Measurements from ENCODE around the gene DGKQ. TPM values are rescaled to one million over a fixed set of nuclear protein-coding genes. Genes with fewer than 3 reads are reported as not detected.

The DGKQ gene
- total and polyA plus RNA-seq, 2 of the 13 experiments (the other 11 are each of a cell fraction or from before 2014, with no cell fraction given): 4.5 to 7.2 TPM

- ATAC-seq (peak; percentile 27), FAIRE-seq (no peak), DNase-seq (ENCODE audit: low spot score) (no peak)
- ChIA-PET POLR2A (interaction anchor here (1.0 kb wide), 2 partner anchors 17 to 22 kb away, joined by 3 to 8 read pairs; partner anchors contain the start of gene SLC26A1), CTCF (ENCODE audit: low intra/inter-chr PET ratio, low total read pairs) (no interaction called here)
- Histone ChIP-seq H3K79me2 (ENCODE audit: insufficient read depth, low read length) (no peaks in the 10 kb centered on the region), H3K4me3 (replicated peaks in 1 of 3; ENCODE audit: insufficient read depth in 1 of 3, low read depth in 2 of 3, low read length in 3 of 3) (peak overlapping the region; percentile 69 to 89 (median 73); a peak in 5 of 6 replicates), H3K27me3 (ENCODE audit: control insufficient read depth in 1 of 2, insufficient read depth in 2 of 2, low read length in 2 of 2) (peaks cover 7 to 33% of the 10 kb centered on the region in 2 experiments), H3K36me3 (replicated peaks in 1 of 2; ENCODE audit: control insufficient read depth in 1 of 2, insufficient read depth in 2 of 2, low read length in 2 of 2) (no peaks in the 10 kb centered on the region), H2AFZ (ENCODE audit: low read length) (no peak overlapping the region), H4K20me1 (ENCODE audit: insufficient read depth, low read length) (no peaks in the 10 kb centered on the region), H3K4me1 (ENCODE audit: insufficient read depth, low read length) (peaks cover 50% of the 10 kb centered on the region), H3K27ac (ENCODE audit: extremely low read length, insufficient read depth, low read length) (no peak overlapping the region), H3K4me2 (ENCODE audit: low read depth, low read length) (peak overlapping the region; percentile 100), H3K9ac (ENCODE audit: insufficient read depth, low read depth, low read length) (peak overlapping the region; percentile 65), H3K9me3 (ENCODE audit: low read length) (no peaks in the 10 kb centered on the region)
- BruUV-seq (replicated peaks): no TSS peak
- intact Hi-C loops (cut with micrococcal nuclease; ENCODE audit: unreplicated experiment) (loop anchor here (2.0 kb wide), 1 partner anchor 17 kb away; the partner anchor contains the start of gene SLC26A1), in situ Hi-C loops (cut with HindIII; ENCODE audit: extremely low pct_ligation_motif_present, low pct_unique_long_range_greater_than_20kb) (no loop called here)
- WGBS (ENCODE audit: low lambda C conversion rate): no CpG with 5 or more reads among the region's 109 CpGs
- TF ChIP-seq ARNTL (CRISPR knock-in tag; IDR thresholded peaks at IDR 0.05): no peak
- TF ChIP-seq MTA1 (CRISPR knock-in tag; IDR thresholded peaks at IDR 0.05; ENCODE audit: borderline replicate concordance): no peak
- no peak for TF ChIP-seq LRRFIP1 (CRISPR knock-in tag; conservative IDR thresholded peaks at IDR 0.05)
- TF ChIP-seq ZNF12 (CRISPR knock-in tag; IDR thresholded peaks at IDR 0.05): no peak
- no peak for TF ChIP-seq ZNF790 (CRISPR knock-in tag; IDR thresholded peaks at IDR 0.05; ENCODE audit: borderline replicate concordance)
- TF ChIP-seq ZNF629 (CRISPR knock-in tag; conservative IDR thresholded peaks at IDR 0.05): 0 out of 2 replicates have a peak, but pooled peaks have one; percentile 32
- TF ChIP-seq ZNF160 (CRISPR knock-in tag; IDR thresholded peaks at IDR 0.05): peak; percentile 40; the same call in 1 of the 2 replicates
- TF ChIP-seq PCBP2 (optimal IDR thresholded peaks at IDR 0.05; ENCODE audit: low read depth, low read length, poor library complexity, severe bottlenecking): no peak
- TF ChIP-seq REST (IDR thresholded peaks at IDR 0.05; ENCODE audit: borderline replicate concordance in 1 of 2, low read depth in 1 of 2, low read length in 2 of 2): no peak
- TF ChIP-seq ZNF510 (CRISPR knock-in tag; IDR thresholded peaks at IDR 0.05; ENCODE audit: low read depth): no peak
- no peak for TF ChIP-seq ZNF879 (CRISPR knock-in tag; IDR thresholded peaks at IDR 0.05)
- TF ChIP-seq ZNF33A (CRISPR knock-in tag; IDR thresholded peaks at IDR 0.05; ENCODE audit: borderline replicate concordance): no peak
- TF ChIP-seq RFX1 (IDR thresholded peaks at IDR 0.05): no peak
- no peak for TF ChIP-seq ELF1 (CRISPR knock-in tag; IDR thresholded peaks at IDR 0.05)
- 0 out of 2 replicates have a peak, but pooled peaks have one; percentile 22 for TF ChIP-seq TGIF2 (CRISPR knock-in tag; IDR thresholded peaks at IDR 0.05)
- no peak for TF ChIP-seq KMT2A (CRISPR knock-in tag; IDR thresholded peaks at IDR 0.05)
- TF ChIP-seq CAMTA2 (CRISPR knock-in tag; IDR thresholded peaks at IDR 0.05; ENCODE audit: borderline replicate concordance): no peak
- no peak for TF ChIP-seq CHD4 (IDR thresholded peaks at IDR 0.05; ENCODE audit: borderline replicate concordance, low read length)
- peak; percentile 56; the same call in 1 of the 2 replicates for TF ChIP-seq ZNF749 (CRISPR knock-in tag; IDR thresholded peaks at IDR 0.05; ENCODE audit: borderline replicate concordance)
Measured at GRCh38 chr4:1009542-1010394, 36.4 kb upstream of the DGKQ start.
